Calu3 (cell line): ENCODE measurements around the gene GPR146. TPM values are rescaled to one million over a fixed set of nuclear protein-coding genes. Genes with fewer than 3 reads are reported as not detected.

ENCODE experiments used
- BruUV-seq: library from RNA; stranded (reverse); fragments of 400-500 nt; replicated peaks from 2 replicates; lab custom pipeline; 2021; lab: Mats Ljungman, UMichigan
- CTCF ChIA-PET: fragments of 300-600 bp; sonication (Branson Sonifier 250); formaldehyde crosslinking; loops from one replicate; lab custom pipeline; 2022; ENCODE audit warnings: antibody characterized with exemption; lab: Charles Lee
- DNase-seq: peaks from one replicate; pipeline ENCODE4 v3.0.0; 2022
- H3K27ac Mint-ChIP-seq: one replicate; pipeline ENCODE4 v1.8.0; 2022; ENCODE audit warnings: mixed read lengths; ENCODE audit not compliant: unreplicated experiment
- H3K27me3 Mint-ChIP-seq: one replicate; pipeline ENCODE4 v1.8.0; 2022; ENCODE audit warnings: mixed read lengths; ENCODE audit not compliant: unreplicated experiment
- H3K36me3 Mint-ChIP-seq: one replicate; pipeline ENCODE4 v1.8.0; 2022; ENCODE audit warnings: mild to moderate bottlenecking, moderate library complexity, mixed read lengths; ENCODE audit not compliant: insufficient read depth, unreplicated experiment
- H3K4me1 Mint-ChIP-seq: one replicate; pipeline ENCODE4 v1.8.0; 2022; ENCODE audit warnings: mild to moderate bottlenecking, low read depth, mixed read lengths; ENCODE audit not compliant: unreplicated experiment
- H3K4me3 Mint-ChIP-seq: one replicate; pipeline ENCODE4 v1.8.0; 2022; ENCODE audit warnings: mild to moderate bottlenecking, low read depth, moderate library complexity, mixed read lengths; ENCODE audit not compliant: unreplicated experiment
- H3K9me3 Mint-ChIP-seq: one replicate; pipeline ENCODE4 v1.8.0; 2022; ENCODE audit warnings: low read depth, mixed read lengths; ENCODE audit not compliant: unreplicated experiment
- intact Hi-C: fragments of 100-400 bp; cut with micrococcal nuclease; formaldehyde crosslinking; loops from one replicate; pipeline ENCODE4 v1.10.0; 2022; ENCODE audit not compliant: unreplicated experiment
- total RNA-seq: library from RNA; stranded (reverse); gene quantifications from 2 replicates; pipeline ENCODE4 v1.2.3, GENCODE V29; 2022
- TF ChIP-seq, protein P1 (sequence below): fragments of 200-600 bp; IDR thresholded peaks from one replicate; pipeline ENCODE4 v1.8.0; 2022; ENCODE audit warnings: antibody characterized with exemption; ENCODE audit not compliant: unreplicated experiment

Gene GPR146
- total RNA-seq, 1 experiment from 2014 or later, result 0.66 TPM

DNA sequence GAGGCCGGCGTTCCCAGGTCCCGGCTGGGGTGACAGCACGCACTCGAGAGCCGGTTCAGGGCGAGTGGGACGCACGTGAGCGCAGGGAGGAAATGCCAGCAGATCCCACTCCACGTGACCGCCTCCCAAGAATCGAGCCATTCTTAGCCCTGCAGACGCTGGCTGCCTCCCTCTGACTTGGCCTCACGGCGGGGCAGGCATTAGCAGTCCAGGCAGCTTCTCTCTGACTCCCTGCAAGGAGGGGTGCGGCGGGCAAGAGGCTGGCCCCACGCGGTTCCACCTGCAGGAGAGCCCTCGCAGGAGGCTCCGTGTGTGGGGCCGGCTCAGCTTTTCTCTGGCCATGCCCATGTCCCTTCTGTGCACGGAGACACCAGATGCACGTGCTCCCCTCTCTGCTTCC is 10.1 kb downstream of the GPR146 start:
- Mint-ChIP-seq H3K27ac (no peak overlapping the region), H3K9me3 (no peaks in the 10 kb centered on the region), H3K36me3 (peaks cover 11% of the 10 kb centered on the region), H3K4me3 (no peak overlapping the region), H3K4me1 (no peaks in the 10 kb centered on the region), H3K27me3 (no peaks in the 10 kb centered on the region)
- BruUV-seq, result no TSS peak
- intact Hi-C loops, result no loop called here
- no peak for DNase-seq
- TF ChIP-seq, protein P1, sequence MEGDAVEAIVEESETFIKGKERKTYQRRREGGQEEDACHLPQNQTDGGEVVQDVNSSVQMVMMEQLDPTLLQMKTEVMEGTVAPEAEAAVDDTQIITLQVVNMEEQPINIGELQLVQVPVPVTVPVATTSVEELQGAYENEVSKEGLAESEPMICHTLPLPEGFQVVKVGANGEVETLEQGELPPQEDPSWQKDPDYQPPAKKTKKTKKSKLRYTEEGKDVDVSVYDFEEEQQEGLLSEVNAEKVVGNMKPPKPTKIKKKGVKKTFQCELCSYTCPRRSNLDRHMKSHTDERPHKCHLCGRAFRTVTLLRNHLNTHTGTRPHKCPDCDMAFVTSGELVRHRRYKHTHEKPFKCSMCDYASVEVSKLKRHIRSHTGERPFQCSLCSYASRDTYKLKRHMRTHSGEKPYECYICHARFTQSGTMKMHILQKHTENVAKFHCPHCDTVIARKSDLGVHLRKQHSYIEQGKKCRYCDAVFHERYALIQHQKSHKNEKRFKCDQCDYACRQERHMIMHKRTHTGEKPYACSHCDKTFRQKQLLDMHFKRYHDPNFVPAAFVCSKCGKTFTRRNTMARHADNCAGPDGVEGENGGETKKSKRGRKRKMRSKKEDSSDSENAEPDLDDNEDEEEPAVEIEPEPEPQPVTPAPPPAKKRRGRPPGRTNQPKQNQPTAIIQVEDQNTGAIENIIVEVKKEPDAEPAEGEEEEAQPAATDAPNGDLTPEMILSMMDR, result no peak
- CTCF ChIA-PET, result no interaction called here

DNA sequence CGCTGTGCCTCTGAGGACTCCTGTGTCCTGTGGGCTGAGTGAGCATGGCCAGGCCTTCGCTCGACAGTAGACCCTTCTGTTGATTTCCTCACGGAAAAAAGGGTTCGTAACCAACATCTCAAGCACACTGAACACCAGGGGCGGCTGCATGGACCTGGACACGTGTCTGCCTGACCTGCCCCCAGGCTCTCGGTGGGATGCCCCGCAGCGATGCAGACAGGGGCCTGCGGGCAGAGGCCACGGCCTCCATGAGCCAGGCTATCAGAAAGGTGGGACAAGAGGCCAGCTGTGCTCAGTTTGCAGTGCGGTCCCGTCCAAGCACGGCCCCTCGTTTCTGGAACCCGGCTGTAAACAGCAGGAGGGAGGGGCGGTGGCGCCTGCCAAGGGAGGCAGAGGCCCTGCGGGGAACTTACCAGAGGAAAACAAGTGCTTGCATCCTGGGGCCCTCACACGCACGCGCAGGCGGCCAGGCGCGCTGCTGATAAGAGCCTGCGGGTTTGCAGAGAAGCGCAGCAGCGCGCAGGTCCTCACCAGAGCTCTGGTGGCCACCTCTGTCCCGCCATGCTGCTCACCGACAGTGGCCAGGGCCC is 10.6 kb downstream of the GPR146 start:
- Mint-ChIP-seq H3K27me3 (no peaks in the 10 kb centered on the region), H3K36me3 (peaks cover 11% of the 10 kb centered on the region), H3K4me1 (no peaks in the 10 kb centered on the region), H3K27ac (no peak overlapping the region), H3K9me3 (no peaks in the 10 kb centered on the region), H3K4me3 (no peak overlapping the region)
- DNase-seq, result no peak
- intact Hi-C loops, result no loop called here
- BruUV-seq, result no TSS peak
- TF ChIP-seq, protein P1, result no peak
- CTCF ChIA-PET, result no interaction called here

DNA sequence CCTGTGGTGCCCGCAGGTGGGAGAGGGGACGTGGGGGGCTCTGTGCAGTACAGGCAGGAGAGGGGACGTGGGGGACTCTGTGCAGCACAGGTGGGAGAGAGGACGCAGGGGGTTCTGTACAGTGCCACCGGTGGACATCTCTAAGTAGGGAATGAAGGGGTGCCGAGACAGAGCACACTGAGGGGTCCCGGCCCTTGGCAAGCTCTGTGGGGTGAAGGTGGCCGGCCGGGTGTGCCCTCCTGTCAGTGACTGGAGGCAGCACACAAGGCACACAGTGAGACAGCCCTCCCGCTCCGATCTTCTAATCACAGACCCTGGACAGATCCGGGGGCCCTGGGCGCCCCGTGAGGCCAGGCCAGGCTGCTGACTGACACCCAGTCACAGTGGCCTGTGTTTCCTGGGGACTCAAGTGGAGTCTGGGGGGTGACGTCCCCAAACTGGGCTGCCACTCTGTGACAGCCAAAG is 11.2 kb downstream of the GPR146 start:
- no TSS peak for BruUV-seq

DNA sequence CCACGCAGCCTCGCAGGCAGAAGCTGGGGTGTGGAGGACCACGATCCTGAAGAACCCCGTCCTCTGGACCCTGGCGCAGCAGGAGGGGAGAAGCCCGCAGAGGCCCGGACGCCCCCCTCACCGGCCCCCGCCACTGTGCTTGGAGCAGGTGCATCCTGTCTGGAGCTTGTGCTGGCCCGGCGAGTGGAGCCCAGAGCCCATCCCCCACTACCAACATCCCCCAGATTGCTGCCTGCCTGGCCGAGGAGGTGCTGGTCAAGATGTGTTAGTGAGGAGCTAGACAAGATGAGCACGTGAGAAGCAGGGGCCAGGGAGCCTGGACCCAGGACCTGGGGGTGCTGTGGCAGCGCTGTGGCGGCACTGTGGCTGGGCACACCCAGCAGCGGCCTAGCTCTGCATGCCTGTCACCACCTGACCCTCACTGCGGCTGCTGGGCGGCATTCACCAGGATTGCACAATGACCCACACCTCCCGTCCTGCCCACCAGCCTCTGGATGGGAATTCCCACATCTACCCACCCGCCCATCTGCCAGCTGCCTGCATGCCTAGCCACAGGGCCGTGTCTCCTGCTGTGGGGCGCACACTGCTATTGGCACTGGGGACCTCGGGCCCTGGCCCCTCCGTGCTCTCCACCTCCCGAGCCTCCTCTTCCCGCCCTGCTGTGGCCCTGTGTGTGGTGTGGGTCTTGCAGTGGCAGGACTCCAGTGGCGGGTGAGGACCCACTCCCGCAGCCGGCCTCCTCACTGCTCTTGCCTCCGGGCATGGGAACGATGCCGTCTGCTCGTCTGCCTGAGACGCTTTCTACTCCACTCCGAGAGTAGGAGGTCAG is 11.8 kb downstream of the GPR146 start:
- CTCF ChIA-PET, result interaction anchor here (1.5 kb wide), 1 partner anchor 9 kb away, joined by 4 read pairs; no protein-coding TSS in a partner anchor
- intact Hi-C loops, result no loop called here
- DNase-seq, result no peak

More for the DNA sequence above, 11.2 kb downstream of the GPR146 start:
- Mint-ChIP-seq H3K4me3 (no peak overlapping the region), H3K4me1 (no peaks in the 10 kb centered on the region), H3K36me3 (peaks cover 11% of the 10 kb centered on the region), H3K9me3 (no peaks in the 10 kb centered on the region), H3K27me3 (no peaks in the 10 kb centered on the region), H3K27ac (no peak overlapping the region)
- CTCF ChIA-PET, result no interaction called here
- no peak for DNase-seq
- intact Hi-C loops, result no loop called here
- TF ChIP-seq, protein P1, result no peak

More for the DNA sequence above, 11.8 kb downstream of the GPR146 start:
- Mint-ChIP-seq H3K4me1 (no peaks in the 10 kb centered on the region), H3K9me3 (no peaks in the 10 kb centered on the region), H3K36me3 (peaks cover 11% of the 10 kb centered on the region), H3K27ac (no peak overlapping the region), H3K27me3 (no peaks in the 10 kb centered on the region), H3K4me3 (no peak overlapping the region)
- BruUV-seq, result no TSS peak
- TF ChIP-seq, protein P1, result no peak
